Left renal pelvis (tissue), 4 donors: ENCODE data around the gene SMIM3. TPM values are rescaled to one million over a fixed set of nuclear protein-coding genes. Genes with fewer than 3 reads are reported as not detected.

Experiments
- DNase-seq, 4 donors: peaks; one replicate each; pipeline ENCODE4 v3.0.0-alpha.2; 2013; ENCODE audit warnings: low read depth in 4 of 4, low spot score in 3 of 4
- polyA plus RNA-seq, 4 donors: library from polyadenylated mRNA; unstranded; fragments of 120-200 nt; gene quantifications; one replicate each; pipeline ENCODE4 v1.2.1, GENCODE V29; 2013; ENCODE audit not compliant: insufficient read length in 4 of 4

SMIM3 gene
- polyA plus RNA-seq, 4 donors: 21.7 to 37.3 (median 24.8) TPM

- DNase-seq: no peak
Measured at GRCh38 chr5:150764530-150764929, 14.0 kb upstream of the SMIM3 start.

- DNase-seq: no peak
Measured at GRCh38 chr5:150765011-150765798, 13.4 kb upstream of the SMIM3 start.

- DNase-seq: no peak
Measured at GRCh38 chr5:150765799-150766169, 12.8 kb upstream of the SMIM3 start.

GRCh38 chr5:150766251-150766650 is 12.3 kb upstream of the SMIM3 start:
- DNase-seq: no peak

- no peak for DNase-seq
Measured at GRCh38 chr5:150771034-150771795, 7.3 kb upstream of the SMIM3 start.

DNA sequence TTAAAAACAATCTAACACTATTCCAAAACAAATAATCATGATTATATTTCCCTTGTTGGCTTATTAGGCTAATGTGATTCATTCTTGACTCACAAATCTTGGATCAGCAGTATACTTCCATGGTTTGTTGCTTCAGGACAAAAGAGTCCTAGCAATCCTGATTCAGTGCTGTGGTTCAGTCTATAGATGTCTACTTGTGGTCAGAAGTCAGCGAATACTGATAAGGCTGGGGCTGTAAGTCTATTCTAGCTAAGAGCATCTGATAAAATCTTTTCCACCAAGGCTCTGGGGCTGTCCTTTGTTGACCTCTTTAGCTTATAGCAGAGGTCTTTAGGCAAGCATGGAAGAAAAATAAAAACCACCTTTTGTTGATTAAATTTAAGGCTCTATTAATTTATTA is 4.4 kb upstream of the SMIM3 start:
- no peak for DNase-seq

DNA sequence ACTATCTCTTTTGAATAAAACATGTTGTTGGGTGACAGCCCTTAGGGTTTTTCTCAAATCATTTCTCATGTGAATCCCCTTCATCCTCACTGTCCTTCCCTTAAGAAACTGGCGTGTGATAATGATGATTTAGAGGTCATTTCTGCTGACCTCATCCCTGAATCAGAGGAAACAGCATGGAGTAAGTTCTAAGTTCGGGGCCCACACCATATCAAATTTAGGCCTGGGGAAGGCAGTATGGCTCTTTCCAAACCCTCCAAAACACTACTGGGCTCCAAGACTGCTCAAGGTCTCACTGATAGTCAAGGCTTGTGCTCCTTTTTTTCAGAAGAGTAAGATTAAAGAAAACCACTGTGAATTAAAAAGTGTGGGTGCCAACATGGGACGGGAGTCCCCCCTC is 872 bp upstream of the SMIM3 start:
- DNase-seq: no peak

- DNase-seq: no peak
Measured at GRCh38 chr5:150778088-150778516, 455 bp upstream of the SMIM3 start.

GRCh38 chr5:150779397-150780186 is 1.0 kb downstream of the SMIM3 start:
- DNase-seq: no peak

DNA sequence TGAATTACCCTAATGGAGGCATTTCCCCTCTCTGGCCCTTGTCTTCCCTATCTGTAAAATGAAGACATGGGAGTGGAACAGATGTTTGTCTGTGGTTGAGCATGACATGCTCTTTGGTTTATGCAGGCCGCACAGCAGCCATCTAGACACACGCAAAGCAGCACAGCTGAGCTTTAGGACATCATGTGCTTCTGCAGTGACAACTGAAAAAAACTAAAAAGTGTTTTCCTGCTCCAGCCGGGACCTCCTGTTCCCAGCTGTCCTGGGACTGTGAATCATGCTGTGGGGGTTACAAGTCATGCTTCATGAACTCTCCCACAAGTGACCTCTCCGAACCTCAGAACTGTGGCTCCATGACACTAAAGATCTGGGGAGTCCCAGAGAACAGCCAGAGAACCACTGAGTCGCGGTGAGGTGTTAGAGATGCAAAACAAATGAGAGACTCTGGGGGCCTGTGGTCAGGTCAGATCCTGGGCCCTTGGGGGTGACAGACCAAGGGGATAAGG is 1.7 kb downstream of the SMIM3 start:
- DNase-seq: no peak

- no peak for DNase-seq
Measured at GRCh38 chr5:150780816-150781221, 2.3 kb downstream of the SMIM3 start.

- DNase-seq: no peak
Measured at GRCh38 chr5:150781706-150782614, 3.4 kb downstream of the SMIM3 start.

GRCh38 chr5:150782850-150783249 is 4.3 kb downstream of the SMIM3 start:
- no peak for DNase-seq

GRCh38 chr5:150783422-150783928 is 4.9 kb downstream of the SMIM3 start:
- peak in 3 of 4 donors; percentile 85 to 90 (median 86) for DNase-seq

DNA sequence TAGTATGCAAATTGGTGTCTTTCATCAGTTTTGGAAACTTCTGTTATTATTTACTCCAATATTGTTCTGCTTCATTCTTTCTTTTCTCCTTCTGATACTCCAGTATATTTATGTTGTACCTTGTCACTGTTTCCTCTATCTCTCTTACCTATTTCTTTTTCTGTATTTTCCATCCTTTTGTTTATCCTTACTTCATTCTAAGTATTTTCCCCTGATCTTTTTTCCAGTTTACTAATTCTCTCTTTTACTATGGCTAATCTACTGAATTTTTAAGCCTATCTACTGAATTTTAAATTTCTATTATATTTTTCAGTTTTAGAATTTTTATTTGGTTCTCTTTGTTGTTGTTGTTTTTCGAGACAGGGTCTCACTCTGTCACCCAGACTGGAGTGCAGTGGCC is 7.4 kb downstream of the SMIM3 start:
- no peak for DNase-seq

DNA sequence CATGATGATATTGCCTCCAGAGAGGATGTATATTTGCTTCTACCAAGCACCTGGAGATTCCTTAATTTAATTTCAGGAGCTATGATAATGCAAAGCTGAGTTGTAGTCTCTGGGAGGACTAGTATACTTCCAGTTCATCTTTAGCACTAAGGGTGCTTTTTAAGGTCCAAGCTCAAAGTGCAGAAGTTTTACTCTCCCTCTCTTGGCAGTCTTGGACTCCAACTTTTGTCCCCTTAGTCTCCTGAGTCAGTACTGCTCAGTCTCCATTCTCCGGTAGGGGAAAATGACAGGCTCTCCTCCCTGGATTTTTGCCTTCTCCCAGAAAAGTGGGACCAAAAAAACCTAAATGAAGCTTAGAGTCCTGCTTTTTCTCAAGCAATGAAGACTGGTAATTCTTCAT is 8.3 kb downstream of the SMIM3 start:
- DNase-seq: no peak

- DNase-seq: no peak
Measured at GRCh38 chr5:150787656-150788055, 9.1 kb downstream of the SMIM3 start.

DNA sequence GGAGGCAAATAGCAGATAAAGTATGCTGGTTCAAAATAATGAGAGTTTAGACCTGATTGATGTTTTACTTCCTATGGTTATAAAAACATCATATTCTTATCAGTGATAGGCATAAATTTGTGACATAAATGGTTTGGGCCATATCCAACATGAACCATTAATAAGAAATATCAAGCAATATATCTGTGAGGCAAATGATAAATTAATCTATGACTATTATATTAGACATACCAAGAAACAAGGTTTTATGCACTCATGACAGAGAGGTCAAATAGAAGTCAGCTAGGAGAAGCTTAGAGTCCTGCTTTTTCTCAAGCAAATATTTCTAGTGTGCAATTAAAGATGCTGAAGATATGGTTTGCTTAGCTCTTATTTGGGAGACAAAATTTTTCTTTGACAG is 10.4 kb downstream of the SMIM3 start:
- DNase-seq: no peak

- no peak for DNase-seq
Measured at GRCh38 chr5:150789450-150789849, 10.9 kb downstream of the SMIM3 start.
